GOT3 (cell line): ENCODE data around the gene CCDC121.

ENCODE experiments used
- DNase-seq: peaks from one replicate; lab custom pipeline; 2025; ENCODE audit warnings: mixed read lengths; lab: John Stamatoyannopoulos, UW

The CCDC121 gene

GRCh38 chr2:27582129-27582694, 46.6 kb downstream of the CCDC121 start:
- no peak for DNase-seq

- no peak for DNase-seq
Observed at GRCh38 chr2:27581417-27582128, 47.2 kb downstream of the CCDC121 start.
